ENCODE results near the gene PCBD1.

- TF ChIP-seq CTCF (IDR thresholded peaks at IDR 0.05) (no peak), EZH2 (IDR thresholded peaks at IDR 0.05) (no peak)
Measured at GRCh38 chr10:70934701-70935100, 46.3 kb upstream of the PCBD1 start.

All from neural progenitor cell (in vitro differentiated cells).